Raji (cell line): ENCODE data around the gene LEMD1.
A peak's percentile ranks its signal among the peaks of the same experiment; 100 is the strongest.

Experiments
- POLR2A ChIP-seq: IDR thresholded peaks from 2 replicates; pipeline ENCODE4 v1.6.1; 2011; ENCODE audit warnings: low read depth, low read length, control low read depth; ENCODE audit not compliant: insufficient read depth

LEMD1 gene

DNA sequence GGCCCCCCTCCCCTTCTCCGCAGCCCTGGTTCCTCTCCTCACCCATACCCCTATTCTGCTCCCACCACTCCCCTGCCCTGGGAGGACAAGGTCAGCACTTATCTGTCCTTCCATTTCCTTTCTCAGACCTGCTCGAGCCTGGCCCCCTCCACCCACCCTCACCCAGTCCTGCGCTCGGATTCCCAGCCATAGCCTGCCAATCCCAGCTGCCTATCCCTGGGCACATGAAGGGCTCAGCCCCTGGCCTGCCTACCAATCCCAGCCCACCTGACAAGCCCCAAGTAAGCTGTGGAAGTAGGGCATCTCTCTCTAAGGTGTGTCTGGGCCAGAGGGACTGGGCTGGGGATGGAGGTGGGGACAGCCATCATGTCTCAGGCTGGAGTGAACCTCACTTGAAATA lies 28.6 kb upstream of the LEMD1 start:
- no peak for TF ChIP-seq POLR2A

DNA sequence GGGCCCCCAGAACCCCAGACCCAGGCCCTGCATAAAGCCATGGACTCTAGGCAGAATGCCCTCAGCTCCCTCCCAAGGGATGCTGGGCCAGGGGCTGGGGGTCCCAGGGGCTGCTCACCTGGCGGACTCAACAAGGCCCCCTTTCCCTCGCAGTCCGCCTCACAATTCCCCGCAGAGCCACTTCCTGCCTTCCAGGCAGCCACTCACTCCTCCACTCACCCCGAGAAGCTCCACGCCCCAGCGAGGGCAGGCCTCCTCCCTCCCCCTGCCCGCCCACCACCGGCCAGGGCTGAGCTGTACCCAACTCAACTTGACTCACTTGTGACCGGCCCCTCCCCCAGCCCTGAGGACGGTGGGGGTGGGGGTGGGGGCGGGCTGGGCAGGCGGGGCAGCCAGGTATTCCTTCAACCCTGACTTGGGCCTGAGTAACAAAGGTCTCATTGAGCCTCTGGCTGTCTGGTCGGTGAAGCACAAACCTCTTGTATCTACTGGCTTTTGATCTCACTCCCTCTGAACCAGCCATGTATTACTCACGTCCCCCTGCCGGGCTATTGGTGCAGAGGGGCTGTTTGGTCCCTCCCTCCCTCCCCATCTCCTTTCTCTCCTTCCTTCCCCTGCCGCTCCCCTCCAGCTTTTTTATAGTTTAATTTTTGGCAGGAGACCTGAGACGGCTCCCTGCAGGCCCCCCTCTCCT lies 28.0 kb upstream of the LEMD1 start:
- no peak for TF ChIP-seq POLR2A

DNA sequence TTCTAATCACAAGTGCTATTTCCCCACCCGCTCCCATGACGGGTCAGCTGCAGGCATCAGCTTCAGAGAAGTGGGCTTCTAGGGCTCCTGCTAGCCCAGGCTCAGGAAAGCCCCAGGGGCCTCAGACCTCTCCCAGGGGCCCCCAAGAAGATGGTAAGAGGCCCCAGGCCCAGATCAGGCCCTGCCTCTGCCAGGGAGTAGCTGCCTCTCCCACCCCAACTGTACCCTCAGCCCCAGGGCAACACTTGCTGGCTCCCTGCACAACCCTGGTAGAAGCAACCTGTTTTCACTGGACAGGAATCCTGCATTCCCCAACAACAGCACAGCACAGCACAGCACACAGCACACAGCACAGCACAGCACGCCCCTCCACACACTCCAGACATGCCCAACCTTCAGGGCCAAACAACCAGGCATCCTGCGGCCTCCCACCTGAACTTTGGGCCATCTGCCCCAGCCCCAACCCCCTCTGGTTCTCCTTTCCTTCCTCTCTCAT lies 27.4 kb upstream of the LEMD1 start:
- no peak for TF ChIP-seq POLR2A

DNA sequence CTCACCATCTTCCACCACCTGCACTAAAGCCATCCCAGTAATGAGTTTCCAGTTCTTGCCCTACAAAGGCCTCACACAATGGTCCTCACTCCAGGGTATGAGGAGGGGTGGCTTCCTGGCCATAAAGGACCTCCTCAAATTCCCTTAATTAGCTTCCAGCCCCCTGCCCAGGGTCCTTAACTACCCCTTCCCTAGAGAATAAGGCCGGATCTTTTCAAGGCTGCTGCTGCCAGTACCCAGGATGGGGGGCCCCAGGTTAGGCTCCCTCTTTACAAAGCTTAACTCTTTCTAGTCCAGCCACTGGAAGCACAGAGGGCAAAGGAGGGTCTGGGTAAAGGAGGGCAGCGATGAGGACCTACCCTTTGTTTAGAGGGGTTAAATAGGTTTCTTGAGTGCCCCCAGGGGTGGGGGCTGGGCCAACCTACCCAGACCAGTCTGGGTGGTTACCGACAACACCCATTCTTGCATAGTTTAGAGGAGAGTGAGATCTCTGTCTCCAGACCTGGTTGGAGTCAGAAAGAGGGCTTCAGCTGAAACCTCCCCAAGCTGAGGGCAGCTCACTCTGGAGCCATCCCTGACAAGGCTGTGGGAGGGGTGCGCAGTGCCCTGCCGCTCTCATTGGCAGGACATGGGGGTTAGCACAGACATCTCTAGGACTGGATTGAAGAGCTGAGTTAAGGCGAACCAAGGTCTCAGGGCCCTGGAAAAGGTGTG lies 26.8 kb upstream of the LEMD1 start:
- no peak for TF ChIP-seq POLR2A

DNA sequence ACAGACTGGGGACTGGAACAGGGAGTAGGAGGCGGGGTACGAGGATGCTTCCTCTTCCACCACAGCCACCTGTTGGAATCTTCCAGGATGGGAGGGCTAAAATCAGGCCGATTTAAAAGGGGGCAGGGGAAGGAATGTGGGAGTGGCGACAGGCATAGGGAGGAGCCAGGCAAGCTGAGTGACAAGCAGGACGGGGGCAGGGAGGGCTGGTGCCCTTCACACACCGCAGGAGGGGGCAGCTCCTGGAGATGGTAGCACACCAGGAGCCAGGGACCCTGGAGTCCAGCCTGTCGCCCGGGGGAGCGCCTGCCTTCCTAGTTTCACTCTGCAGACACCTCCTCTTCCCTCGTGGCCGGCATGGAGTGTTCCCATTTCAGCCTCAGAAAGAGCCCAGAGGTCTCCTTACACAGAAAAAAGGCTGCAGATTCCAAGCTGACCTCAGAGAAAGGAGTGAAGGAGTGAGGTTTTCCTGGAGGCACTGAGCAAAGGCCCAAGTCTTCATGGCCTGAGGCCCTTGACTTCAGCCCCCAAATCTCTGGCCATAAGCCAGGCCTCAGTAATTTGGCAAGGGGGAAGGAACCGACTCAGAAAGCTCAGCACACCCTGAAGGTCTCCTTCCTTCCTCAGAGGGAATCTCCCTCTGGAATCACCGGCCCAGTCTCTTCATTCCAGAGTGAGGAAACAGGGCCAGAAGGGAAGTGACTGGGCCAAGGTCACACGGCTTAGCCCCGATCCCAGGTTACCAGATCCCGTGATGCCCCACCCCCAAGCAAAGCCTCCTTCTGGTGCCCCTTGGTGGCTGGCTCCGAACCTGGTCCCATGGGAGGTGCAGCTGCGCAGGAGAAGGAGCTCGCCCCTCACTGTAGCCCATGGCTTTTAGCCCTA lies 25.8 kb upstream of the LEMD1 start:
- TF ChIP-seq POLR2A = no peak

DNA sequence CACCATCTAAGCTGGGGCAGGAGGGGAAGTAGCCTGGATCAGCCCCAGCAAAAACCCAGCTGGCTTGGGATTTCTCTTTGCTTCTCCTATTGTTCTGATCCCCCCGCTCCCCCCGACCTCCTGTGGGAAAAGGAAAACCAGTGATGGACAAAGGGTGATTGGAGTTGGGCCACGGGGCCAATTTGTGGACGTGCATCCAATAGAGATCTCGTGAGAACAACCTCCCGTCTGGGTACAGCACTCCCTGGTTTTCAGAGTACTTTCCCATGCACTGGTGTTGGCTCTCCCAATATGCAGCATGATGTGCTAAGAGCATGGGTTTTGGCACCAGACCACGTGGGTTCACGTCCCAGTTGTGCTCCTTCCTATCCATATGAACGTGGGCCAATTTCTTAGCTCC lies 25.0 kb upstream of the LEMD1 start:
- TF ChIP-seq POLR2A = no peak

DNA sequence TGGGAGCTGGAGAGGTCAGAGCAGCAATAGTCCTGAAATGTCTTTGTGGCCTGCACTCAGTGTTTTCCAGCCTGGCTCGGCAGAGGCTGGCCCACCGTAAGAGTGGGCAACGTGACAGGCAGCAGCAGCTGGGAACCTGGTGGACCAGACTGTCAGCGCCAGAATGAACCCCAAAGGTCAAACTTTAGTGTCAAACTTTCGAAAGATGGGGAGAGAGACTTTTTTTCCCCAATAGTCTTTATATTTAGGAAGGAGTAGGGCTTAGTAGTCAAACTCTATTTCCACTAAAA lies 23.7 kb upstream of the LEMD1 start:
- no peak for TF ChIP-seq POLR2A

DNA sequence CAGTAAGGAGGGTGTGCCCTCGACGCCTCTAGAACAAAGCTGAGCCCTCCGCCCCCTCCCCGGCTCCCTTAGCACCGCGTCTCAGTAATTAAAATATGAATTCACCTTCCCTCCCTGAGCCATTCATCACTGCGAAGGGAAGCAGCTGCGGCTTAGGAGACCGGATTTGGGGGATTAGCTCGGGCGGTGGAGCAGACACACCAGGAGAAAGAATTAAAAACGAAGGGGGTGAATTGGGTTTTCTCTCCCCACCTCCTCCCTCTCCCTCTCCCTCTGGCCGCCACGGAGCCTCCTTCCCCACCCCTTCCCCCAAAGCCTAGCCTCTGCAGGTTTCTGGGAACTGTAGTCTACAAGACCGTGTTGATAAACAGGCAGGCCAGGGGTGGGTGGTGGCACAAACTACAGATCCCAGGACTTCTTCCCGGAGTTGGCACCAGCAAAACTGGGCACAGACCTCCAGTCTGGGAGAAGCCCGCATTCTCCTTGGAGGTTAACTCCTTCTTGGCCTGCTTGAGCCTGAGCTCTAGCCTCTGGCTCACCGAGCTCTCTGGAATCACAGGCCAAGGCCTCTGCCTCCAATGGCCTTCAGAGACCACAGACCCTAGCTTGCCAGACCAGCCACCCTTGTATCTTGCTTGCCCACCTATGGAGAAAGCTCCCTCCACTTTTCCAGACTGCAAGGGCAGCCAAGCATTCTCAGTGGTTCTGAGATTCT lies 23.2 kb upstream of the LEMD1 start:
- no peak for TF ChIP-seq POLR2A

DNA sequence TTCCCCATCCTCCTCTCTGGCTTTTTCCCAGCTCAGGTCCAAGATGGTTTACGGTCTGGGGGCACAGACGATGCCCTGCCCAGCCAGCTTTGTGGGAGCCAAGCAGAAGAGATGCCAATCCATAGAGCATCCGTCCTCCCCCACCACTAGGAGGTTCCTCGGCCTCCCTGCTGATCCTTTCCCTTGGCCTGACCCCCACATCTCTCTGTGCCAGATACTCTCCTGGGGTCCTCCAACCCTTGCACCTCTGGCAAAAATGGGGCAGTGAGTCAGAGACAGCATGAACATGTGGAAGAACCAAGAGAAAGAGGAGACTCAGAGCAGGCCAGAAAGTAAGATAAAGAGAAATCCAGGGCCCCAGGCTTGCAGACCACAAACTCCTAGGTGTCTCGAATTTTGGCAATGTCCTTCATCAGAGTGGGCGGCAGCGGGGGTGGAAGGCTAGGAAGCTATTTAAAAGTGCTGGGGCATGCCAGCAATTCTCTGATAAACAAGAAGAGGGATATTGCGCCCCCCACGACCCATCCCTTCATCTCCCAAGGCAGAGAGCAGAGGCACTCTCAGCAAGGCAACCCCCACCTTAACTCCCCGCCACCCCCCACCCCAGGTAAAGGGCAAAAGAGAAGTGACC lies 22.6 kb upstream of the LEMD1 start:
- TF ChIP-seq POLR2A = no peak

DNA sequence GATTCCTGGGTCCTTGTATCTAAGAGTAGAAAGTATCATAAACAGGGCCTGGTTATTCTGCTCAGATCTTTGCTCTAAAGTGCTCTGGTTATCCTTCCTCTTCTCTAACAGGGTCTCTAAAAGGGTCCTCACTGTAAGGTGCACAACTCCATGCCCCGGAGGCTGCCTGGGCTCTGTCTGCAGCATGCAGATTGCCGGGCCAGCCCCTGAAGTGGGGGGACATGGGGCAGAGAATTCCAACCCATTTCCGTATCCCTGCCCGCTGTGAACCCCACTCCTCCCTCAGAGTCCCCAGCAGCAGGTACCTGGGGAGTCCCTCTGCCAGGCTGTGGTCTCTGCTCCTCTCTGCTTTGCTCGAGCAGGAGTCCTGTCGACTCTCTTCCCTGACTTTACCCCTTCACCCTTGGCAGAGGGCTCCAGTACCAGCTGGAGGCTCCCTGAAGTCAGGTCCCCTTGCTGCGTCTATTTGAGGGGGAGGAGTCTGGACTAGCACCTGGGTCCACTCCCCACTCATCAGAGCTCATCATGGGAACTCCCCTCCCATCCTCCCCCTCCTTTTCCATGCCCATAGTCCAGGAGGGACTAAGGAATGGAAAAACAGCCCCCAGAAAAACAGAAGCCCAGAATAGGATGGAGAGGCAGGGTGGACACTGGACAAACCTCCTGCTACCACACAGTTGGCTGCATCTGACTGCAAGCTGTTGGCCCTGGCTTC lies 21.9 kb upstream of the LEMD1 start:
- TF ChIP-seq POLR2A = no peak

DNA sequence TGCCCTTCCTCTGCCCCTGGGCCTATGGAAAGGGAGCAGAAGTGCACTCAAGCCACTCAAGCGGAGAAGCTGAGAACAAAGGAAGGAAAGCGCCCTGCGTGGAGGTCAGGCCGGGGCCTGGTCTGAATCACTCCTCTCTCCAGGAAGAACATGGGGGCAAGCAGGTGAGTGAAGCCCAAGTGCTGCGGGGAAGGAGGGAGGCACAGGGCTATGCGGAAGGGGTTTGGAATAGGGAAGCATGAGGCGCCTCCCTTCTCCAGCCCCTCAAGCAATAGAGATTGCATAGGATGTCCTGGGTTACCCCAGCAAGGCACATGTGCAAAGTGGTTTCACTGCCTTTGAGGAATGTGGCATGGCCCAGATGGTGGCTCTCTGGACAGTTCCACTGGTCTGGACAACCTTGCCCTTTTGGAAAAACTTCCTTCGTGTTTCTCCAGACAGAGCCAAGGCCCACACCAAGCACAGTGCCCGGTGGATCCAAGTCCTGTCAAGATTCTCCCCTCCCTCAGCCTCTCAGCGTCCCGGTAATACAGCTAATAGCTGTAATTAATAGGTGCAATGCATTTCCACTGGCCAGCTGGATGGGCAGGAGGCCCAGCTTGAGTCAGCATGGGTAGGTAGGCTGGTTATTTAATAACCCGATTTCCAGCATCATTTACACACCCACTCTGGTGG lies 20.3 kb upstream of the LEMD1 start:
- no peak for TF ChIP-seq POLR2A

DNA sequence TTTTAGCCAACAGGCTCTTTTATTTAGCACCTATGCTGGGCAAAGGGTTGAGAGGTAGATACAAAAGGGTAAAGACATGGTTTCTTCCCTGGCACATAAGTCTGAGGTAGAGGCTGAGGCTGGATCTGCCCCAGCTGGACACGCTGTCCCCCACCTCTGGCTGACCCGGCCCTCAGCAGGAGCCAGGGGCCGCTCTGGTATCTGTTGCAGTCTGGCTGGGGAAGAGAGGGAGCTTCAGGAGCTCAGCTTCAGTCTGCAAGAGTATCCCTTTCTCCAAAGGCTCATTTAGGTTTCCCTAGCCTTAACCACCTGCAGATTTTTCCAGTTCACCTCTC lies 19.8 kb upstream of the LEMD1 start:
- TF ChIP-seq POLR2A = no peak

DNA sequence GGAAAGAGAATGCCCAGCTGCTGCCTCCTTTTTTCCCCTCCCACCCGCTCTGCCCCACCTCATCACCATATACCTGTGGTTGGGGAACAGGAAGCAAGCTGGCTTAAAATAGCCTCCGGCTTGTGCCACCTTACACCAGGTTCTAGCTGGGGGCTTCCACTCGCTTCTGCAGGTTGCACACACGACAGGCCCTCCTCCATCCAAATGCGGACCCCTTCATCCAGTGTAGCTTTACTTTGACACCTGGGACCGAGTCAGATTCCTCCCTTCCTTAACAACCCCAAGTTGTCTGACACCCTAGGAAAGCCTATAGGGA lies 19.4 kb upstream of the LEMD1 start:
- no peak for TF ChIP-seq POLR2A

DNA sequence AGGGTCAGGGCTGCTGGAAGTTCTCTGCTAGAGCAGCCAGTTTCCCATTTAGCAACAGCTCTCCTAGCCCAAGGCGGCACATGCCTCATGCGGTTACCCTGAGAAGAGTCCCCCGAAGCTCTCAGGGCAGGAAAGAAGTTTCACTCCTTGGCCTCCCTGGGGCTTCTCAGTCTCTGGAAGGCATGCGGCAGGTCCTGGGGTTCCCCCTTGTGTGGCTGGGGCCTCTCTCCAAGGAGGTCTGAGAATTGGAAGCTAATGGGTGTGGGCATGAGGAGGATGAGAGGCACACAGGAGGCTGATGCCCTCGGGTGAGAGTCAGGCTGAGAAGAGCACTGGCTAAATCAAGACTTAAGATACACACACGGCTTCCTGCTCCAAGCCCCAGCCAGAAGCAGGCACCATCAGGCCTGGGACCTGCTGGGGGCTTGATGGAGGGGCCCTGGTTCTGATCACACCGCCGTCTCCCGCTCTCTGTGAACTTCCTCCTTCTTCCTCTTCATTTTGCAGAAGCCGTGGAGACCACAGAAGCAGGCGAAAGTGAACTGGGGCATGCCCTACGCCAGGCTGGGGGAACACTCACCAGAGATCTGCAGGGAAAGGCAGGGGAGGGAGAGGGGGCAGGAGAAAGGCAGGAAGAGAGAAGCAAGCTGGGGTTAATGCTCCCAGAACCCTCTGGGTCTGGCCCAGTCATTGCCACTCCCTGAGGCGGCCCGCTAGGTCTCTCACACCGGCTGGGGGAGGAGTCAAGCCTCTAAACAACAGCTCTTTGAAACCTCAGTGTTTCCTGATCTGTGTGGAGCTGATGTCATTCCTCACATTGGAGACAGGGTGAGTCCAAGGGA lies 18.8 kb upstream of the LEMD1 start:
- TF ChIP-seq POLR2A = peak; percentile 44; the same call in 1 of the 2 replicates

DNA sequence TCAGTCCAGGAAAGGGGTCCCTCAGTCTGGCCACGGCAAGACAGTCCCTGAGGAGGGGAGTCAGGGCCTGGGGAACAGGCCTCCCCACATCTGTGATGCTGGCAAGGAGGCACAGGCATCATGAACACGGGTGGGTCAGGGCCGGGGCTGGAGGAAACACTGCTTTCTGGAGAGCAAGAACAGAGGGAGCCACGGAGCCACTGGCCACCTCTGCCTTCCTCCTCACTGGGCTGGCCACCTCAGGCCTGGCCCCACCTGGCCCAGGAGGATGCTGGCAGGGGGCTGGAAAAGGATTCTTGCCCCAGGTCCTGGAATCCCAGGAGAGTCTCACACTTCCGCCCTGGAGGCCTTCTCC lies 18.2 kb upstream of the LEMD1 start:
- no peak for TF ChIP-seq POLR2A
